Kidney epithelial cell (primary cell): ENCODE results near the gene EIF2D. TPM values are rescaled to one million over a fixed set of nuclear protein-coding genes. Genes with fewer than 3 reads are reported as not detected.

Experiments used
- DNase-seq: peaks from one replicate; pipeline ENCODE4 v3.0.0-alpha.2; 2010; ENCODE audit warnings: low read depth
- H3K27me3 ChIP-seq: 2 replicates; pipeline ENCODE4 v1.6.0; 2011; ENCODE audit warnings: low read length; ENCODE audit not compliant: control insufficient read depth, insufficient read depth
- H3K36me3 ChIP-seq: 2 replicates; pipeline ENCODE4 v1.5.1; 2011; ENCODE audit warnings: low read length; ENCODE audit not compliant: control insufficient read depth, insufficient read depth
- H3K4me3 ChIP-seq: 2 replicates; pipeline ENCODE4 v1.5.1; 2011; ENCODE audit warnings: low read depth, mild to moderate bottlenecking, control low read depth, low read length
- CTCF ChIP-seq: IDR thresholded peaks from 2 replicates; pipeline ENCODE4 v1.5.1; 2011; ENCODE audit warnings: mild to moderate bottlenecking, moderate library complexity, low read length, control low read depth, inconsistent platforms; ENCODE audit not compliant: insufficient read depth, poor library complexity, severe bottlenecking
- total RNA-seq: library from RNA; depleted of rRNA; stranded (reverse); fragments of >200 nt; gene quantifications from 2 replicates; pipeline ENCODE4 v1.2.3, GENCODE V29; 2015

EIF2D gene
- total RNA-seq, 1 donor from 2014 or later, result 55.4 TPM

DNA sequence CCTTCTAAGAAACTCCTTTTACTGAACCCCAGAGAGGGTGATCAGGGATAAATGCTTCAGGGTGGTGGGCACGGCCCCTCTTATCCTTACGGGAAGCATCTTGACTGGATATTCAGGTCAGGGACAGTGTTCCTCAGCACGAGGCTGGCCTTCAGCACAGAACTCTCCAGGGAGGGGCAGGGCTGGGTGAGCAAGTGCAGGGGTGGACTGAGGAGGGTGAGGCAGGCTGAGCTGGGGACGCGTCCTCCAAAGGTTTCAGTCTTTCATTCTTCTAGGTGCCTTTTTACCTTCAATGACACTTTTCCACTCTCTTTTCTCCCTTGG lies 52.6 kb downstream of the EIF2D start:
- Histone ChIP-seq H3K36me3 (no peaks in the 10 kb centered on the region), H3K4me3 (no peak overlapping the region), H3K27me3 (no peaks in the 10 kb centered on the region)
- no peak for TF ChIP-seq CTCF
- no peak for DNase-seq

DNA sequence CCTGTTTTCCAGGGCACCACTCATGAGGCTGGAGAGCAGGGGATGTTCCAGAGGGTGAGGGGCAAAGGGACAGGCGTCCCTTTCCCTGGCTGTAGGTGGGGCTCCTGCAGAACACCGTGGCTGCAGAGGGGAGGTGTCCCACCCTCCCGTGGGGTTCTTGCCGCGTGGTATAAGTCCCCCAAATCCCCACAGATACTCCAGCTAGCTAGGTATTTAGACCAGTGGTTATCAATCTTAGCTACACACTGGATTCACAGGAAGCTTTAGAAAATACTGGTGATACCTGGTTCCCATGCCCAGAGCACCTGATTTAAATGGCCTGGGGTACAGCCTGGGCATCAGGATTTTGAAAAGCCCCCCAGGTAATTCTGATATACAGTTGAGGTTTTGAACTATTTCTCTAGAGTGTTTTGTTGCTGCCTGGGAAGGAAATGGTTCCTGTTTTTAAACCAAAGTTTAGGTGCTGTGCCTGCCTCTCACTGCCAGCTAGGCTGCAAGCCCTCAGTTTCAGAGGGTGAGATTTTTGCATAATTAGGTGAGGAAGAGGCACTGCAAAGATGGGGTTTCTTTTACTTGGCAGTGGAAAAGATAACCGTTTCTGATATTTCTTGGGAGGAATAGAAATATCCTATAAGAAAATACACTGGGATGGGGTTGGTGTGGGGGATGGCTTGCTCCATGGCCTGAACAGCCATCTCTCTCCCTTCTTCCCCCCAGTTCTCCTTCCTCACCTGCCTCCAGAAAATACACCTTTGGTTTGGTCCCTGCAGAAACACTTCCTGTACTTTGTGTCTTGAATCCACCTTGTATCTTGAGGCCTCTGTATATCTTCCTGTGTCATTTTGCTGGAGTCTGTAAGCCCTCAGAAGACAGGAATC lies 53.2 kb downstream of the EIF2D start:
- no peak for TF ChIP-seq CTCF
- no peak overlapping the region for H3K4me3 ChIP-seq
- H3K36me3 ChIP-seq, result no peaks in the 10 kb centered on the region
- H3K27me3 ChIP-seq, result no peaks in the 10 kb centered on the region
- DNase-seq, result no peak

DNA sequence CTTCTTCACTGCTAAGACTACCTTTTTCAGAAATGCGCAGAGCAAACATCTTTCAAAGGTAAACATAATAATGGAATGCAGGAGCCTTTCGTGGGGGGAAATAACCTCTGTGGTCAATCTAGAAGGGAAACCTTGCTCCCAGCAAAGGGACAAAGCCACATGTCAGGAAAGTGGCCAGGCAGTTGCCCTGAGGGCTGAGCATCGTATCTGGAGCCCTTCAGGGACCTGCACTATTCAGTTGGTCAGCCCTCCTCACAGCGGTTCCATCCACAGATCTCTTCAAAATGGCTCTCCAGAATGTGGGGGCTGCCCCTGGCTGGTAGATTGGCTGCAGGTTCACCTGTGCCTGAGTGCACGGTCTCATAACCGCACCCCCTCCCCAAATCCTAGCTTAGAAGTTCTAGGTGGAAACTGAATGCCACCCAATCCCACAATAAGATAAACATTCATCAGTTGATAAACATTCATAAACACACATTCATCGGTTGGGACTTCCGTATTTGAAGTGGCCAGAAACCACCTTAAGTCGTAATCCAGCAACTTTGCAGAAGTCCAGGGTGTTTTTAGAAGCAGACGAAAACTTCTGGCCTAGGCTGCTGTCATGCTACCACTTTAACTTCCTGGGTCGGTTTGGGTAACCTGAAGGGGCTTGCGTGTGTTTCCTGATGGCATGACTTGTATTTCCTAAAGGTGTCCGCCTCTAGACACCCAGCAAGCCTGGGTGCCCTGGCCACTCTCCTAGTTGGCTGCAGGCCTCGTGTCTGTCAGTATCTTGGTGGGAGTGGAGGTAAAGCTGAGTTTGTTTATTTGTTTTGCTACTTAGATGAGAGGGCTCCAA lies 54.4 kb downstream of the EIF2D start:
- Histone ChIP-seq H3K27me3 (no peaks in the 10 kb centered on the region), H3K4me3 (peak overlapping the region; percentile 34), H3K36me3 (no peaks in the 10 kb centered on the region)
- TF ChIP-seq CTCF, result no peak
- DNase-seq, result no peak

- no peak for DNase-seq
- no peaks in the 10 kb centered on the region for H3K36me3 ChIP-seq
- TF ChIP-seq CTCF, result no peak
Measured at GRCh38 chr1:206556750-206557635, 55.3 kb downstream of the EIF2D start.

DNA sequence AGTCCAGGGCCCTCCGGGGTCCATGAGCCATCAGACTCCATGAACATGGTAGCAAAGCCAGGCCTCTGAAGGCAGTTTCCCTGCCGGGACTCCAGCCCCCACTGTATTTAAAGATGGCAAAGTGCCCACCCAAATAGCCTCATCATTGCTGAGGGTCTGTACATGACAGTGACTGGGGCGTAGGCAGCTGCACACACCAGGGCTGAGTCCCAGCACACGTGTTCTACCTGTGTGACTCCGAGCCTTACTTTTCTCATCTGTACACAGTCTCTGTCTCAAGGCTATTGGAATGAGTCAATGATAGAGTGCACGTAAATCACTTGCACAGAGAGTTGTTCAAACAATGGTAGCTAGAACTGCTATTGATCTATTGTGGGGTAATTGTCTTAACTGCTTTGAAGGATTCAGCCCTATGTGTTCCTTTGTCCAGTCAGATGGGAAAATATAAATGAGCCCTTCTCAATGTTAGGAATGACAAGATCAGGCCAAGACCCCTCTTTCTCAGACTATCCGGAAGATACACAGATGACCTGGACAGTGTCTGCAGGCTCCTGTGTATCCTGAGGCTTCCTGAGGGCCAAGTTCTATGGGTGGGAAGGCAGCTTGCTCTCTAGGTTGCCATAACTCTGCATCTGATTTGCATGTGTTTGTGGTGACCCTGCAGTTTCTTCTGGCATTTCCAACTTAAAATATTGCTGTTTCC lies 56.1 kb downstream of the EIF2D start:
- H3K4me3 ChIP-seq, result no peak overlapping the region
- no peak for TF ChIP-seq CTCF

More at GRCh38 chr1:206556750-206557635, 55.3 kb downstream of the EIF2D start:
- Histone ChIP-seq H3K4me3 (peak overlapping the region; percentile 34), H3K27me3 (no peaks in the 10 kb centered on the region)

More for the DNA sequence above, 56.1 kb downstream of the EIF2D start:
- Histone ChIP-seq H3K27me3 (no peaks in the 10 kb centered on the region), H3K36me3 (no peaks in the 10 kb centered on the region)
- no peak for DNase-seq
